Cardiac septum (tissue), 1 donor: Measurements from ENCODE around the gene CD99. TPM values are rescaled to one million over a fixed set of nuclear protein-coding genes. Genes with fewer than 3 reads are reported as not detected.
"Not testable (repeated sequence)": the region's sequence is repeated elsewhere in the genome, so short reads cannot be mapped to it uniquely, and the experiment has no call there.

ENCODE experiments used
- DNase-seq: peaks from one replicate; pipeline ENCODE4 v3.0.0-alpha.2; 2020; ENCODE audit warnings: low spot score
- intact Hi-C: fragments of 100-400 bp; cut with DNase I; formaldehyde crosslinking; loops from one replicate; pipeline ENCODE4 v1.14.0; 2022
- total RNA-seq: library from RNA; stranded (reverse); fragmentation: NEBNext Ultra II Directional; extraction: Animal tissue kit (Norgen Biotek cat#: 25700); gene quantifications from one replicate; pipeline ENCODE4 v1.2.1, GENCODE V29; 2021
- donor health status: DM: no; HTN: no; CAD: no.

CD99 gene
- total RNA-seq, 1 donor from 2014 or later, result 327 TPM

DNA sequence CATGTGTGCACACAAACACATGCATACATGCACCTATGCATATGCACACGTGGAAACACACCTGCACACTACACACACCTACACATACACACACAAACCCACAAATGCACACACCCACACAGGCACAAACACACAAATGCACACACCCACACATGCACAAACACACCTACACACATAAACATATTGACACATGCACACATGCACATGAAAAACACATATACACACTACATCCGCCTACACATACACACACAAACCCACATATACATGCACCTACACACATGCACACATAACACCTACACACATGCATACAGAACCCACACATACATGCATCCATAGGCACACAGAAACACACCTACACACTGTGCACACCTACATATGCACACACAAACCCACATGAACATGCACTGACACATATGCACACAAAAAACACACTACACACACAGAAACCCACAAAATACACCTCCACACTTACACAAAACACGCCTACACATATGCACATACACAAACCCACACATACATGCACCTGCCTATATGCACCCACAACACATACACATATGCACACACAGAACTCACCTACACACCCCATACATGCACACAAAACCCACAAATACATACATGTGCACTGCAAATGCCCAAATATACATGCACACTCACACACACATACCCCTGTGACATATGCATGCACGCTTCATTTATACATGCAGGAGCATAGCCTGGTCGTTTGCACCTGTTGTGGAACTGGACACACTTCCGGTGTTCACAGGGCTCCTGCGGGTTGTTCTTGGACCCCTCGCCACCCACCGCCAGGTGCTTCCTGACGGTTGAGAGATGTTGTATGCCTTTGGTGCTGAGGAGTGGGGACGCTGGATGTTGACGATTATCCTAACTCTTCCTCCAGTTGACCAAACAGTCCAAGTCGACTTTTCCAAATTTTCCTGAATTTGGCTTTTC lies 22.1 kb downstream of the CD99 start:
- intact Hi-C loops, result no loop called here
- DNase-seq, result peak; percentile 38

DNA sequence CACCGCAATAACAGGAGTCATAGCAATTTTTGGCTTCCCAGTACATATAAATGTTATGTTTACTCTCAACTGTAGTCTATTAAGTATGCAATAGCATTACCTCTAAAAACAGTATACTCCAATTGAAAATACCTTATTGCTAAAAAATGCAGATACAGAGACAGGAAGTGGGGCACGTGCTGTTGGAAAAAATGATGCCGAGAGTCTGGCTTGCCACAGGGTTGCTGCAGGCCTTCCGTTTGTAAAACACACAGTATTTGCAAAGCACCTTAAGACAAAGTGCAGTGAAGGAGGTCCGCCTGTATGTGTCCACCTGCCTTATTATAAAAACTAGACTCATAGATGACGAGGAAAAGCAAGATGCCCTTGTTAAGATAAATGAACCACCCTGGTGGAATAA lies 23.5 kb downstream of the CD99 start:
- no peak for DNase-seq
- intact Hi-C loops, result no loop called here

GRCh38 chrX:2715066-2715600 lies 24.0 kb downstream of the CD99 start:
- DNase-seq, result peak; percentile 71
- intact Hi-C loops, result no loop called here

DNA sequence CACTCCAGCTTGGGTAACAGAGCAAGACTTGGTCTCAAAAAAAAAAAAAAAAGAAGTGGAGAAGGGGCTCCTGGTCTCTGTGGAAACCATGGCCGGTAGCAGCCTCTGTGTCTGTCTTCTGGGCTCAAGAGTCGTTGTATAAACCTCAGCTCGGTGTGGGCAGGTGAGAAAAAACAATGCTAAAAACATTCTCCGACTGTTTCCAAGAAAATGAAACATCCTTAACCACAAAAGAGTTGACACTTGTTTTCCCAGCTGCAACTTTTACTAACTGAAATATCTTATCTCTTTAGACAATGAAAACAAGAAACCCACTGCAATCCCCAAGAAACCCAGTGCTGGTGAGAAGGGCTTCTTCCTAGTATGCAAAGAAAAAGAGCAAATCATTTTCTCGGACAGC lies 26.2 kb downstream of the CD99 start:
- intact Hi-C loops, result no loop called here
- no peak for DNase-seq

DNA sequence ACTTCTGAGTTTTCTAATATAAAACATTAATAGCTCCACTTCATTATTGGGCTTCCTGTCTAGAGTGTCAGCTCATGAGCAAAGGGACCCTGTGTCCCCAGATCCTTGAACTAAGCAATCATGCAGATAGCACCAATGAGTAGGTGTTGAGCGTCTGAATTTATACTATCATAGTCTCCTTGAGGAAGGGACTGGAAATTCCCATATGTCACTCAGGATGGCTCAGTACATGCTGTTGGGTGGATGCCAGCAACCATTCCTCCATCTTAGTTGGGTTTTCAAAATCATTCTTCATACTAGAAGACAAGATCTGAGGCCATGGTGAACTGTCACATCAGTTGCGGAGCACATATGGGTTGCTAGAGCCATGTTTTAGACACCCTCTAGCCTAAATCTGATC lies 27.7 kb downstream of the CD99 start:
- intact Hi-C loops, result no loop called here
- no peak for DNase-seq

DNA sequence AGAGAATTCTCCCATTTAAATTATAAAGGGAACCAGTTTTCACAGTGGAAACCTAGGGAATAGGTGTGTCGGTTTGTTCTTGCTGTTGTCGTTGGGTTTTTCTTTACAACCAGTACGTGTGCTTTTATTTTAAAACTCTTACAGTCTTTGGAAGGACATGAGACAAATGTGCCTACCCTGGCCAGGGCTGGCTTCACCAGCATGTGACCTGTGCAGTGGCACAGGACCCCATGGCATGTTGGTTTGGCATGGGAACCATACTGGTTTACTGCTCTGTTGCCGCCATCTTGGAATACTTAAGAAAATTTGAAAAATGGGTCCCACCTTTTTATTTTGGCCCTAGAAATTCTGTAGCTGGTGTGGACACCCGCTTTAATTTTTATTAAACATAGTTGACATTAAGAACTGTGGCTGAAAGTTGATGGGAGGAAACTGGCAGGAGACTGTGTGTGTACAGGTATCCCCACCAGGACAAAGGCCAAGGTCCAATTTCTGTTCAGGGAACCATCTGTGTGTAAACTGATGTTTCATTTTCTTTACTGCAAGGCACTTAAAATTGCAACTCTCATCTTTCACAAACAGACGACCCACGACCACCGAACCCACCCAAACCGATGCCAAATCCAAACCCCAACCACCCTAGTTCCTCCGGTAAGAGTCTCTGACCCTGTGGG lies 28.8 kb downstream of the CD99 start:
- intact Hi-C loops, result no loop called here

GRCh38 chrX:2723286-2723879 lies 32.3 kb downstream of the CD99 start:
- intact Hi-C loops, result no loop called here
- DNase-seq, result no peak

More for the DNA sequence above, 28.8 kb downstream of the CD99 start:
- no peak for DNase-seq

- intact Hi-C loops, DNase-seq: not testable (repeated sequence)
Observed at GRCh38 chrX:2727264-2727663, 36.2 kb downstream of the CD99 start.

DNA sequence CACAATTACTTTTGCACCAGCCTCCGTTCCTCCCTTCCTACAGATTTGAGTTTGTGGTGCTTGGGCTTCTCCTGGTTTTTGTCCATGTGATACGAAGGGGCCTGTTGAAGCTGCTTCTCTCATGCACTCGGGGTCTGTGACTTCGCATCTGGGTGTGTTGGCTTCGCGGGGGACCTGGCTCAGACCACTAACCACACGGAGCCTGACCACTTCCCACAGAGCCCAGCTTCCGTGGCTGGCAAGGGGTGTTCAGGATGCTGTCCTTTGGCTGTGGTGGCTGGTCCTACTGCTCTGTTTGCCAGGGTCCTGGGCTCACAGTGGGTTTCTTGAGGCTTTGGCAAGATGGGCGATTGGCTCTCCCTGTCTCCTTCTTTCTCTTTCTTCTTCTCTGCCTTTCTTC lies 41.0 kb downstream of the CD99 start:
- intact Hi-C loops, result no loop called here
- no peak for DNase-seq

DNA sequence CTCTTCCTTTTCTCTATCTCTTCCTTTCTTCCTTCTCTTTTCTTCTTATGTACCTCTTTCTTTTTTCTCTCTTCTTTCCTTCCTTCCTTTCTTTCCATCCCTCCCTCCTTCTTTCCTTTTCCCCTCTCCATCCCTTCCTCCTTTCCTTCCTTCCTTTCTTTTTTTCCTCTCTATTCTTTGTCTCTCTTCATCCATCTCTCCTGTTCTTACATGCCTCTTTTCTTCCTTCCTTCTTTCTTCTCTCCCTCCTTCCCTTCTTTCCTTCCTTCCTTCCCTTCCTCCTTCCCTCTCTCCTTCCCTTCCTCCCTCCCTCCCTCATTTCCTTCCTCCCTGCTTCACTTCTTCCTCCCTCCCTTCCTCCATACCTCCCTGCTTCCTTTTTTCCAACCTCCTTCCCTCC lies 41.6 kb downstream of the CD99 start:
- DNase-seq, result no peak
- intact Hi-C loops, result no loop called here

GRCh38 chrX:2733286-2733685 lies 42.2 kb downstream of the CD99 start:
- intact Hi-C loops, result no loop called here

GRCh38 chrX:2735270-2735669 lies 44.2 kb downstream of the CD99 start:
- DNase-seq, result no peak
- intact Hi-C loops, result no loop called here

More at GRCh38 chrX:2733286-2733685, 42.2 kb downstream of the CD99 start:
- DNase-seq, result no peak

DNA sequence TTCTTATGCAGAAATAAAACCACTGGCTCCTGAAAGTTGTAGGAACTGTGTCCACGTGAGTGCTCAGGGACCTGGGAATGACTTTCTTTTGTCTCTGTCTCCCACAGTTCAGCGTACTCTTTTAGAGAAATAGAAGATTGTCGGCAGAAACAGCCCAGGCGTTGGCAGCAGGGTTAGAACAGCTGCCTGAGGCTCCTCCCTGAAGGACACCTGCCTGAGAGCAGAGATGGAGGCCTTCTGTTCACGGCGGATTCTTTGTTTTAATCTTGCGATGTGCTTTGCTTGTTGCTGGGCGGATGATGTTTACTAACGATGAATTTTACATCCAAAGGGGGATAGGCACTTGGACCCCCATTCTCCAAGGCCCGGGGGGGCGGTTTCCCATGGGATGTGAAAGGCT lies 49.6 kb downstream of the CD99 start:
- DNase-seq, result no peak
- intact Hi-C loops, result no loop called here

GRCh38 chrX:2741386-2741785 lies 50.3 kb downstream of the CD99 start:
- intact Hi-C loops, result no loop called here
- DNase-seq, result no peak

DNA sequence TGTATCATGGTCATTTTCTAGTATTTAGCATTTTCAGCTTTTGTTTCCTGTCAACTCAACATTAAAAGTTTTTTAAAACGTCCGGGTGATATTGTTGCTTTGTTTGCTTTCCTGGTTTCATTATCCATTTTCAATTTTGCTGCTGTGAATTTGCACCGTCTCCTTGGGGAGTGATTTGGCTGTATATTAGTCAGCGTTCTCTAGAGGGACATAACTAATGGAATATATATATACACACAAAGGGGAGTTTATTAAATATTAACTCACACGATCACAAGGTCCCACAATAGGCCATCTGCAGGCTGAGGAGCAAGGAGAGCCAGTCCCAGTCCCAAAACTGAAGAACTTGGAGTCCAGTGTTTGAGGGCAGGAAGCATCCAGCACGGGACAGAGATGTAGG lies 55.2 kb downstream of the CD99 start:
- DNase-seq, intact Hi-C loops: not testable (repeated sequence)

GRCh38 chrX:2748171-2748814 lies 57.2 kb downstream of the CD99 start:
- intact Hi-C loops, result no loop called here
- DNase-seq, result no peak

DNA sequence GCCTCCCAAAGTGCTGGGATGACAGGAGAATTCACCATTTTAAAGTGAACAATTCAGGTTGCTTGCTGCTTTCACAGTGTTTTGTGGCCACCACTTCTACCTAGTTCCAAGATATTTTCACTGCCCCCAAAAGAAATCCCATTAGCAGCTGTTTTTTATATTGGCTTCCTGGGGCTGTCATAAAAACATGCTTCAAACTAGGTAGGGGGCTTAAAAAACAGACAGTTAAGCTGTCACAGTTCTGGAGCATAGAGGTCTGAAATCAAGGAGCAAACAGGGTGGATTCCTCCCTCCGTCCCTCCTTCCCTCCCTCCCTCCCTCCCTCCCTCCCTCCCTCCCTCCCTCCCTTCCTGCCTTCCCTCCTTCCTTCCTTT lies 57.7 kb downstream of the CD99 start:
- no peak for DNase-seq
- intact Hi-C loops, result no loop called here

DNA sequence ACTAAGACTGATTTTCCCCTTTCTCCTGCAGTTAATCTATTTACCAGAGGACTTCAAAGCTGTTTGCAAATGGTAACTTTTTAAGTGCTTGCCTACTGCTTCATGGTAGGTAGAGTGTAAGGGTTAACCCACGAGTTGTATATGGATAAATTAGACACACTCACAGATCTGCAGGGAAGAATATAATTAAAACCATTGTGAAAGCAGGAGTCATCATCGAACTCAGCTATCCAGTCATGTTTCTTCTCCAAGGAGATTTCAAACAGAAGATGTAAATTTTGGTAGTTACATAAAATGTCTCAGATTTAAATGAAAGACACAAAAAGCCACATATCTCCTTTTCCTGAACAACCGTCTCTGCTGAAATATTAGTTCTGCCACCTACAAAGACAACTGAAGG lies 60.2 kb downstream of the CD99 start:
- intact Hi-C loops, result no loop called here
- DNase-seq, result no peak

DNA sequence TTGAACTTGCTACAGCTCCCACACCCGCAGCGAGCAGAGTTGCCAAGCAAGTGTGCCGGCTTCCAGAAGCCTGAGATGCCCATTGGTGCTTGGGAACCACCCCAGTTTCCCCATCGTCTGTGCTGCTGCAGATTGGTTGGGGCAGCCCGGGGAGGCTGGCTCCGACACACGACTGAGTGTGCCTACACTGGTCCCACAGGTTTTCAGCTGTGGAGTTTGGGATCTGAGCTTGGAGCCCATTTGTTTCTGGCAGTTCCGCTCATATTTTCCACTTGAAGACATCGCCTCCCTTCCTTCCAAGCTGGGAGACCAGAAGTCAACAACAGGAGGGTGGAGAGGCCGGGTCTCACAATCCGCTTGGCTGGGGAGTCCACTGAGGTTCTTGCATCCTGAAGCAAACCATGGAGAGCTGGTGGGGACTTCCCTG lies 60.8 kb downstream of the CD99 start, which contains the start of gene XG:
TSS of gene XG (plus strand) at position 167 of the 427 bp plus-strand sequence. CDS start at position 402, 235 bp downstream.
- DNase-seq, intact Hi-C loops: not testable (repeated sequence)

GRCh38 chrX:2752441-2752840 lies 61.3 kb downstream of the CD99 start:
- intact Hi-C loops, DNase-seq: not testable (repeated sequence)
